Activated T-cell treated with anti-CD3 and anti-CD28 coated beads for 4 hours (primary cell): ENCODE results near the gene DNAJC28.
"Not testable (repeated sequence)": the region's sequence is repeated elsewhere in the genome, so short reads cannot be mapped to it uniquely, and the experiment has no call there.

Source experiments
- DNase-seq: peaks from one replicate; pipeline ENCODE4 v3.0.0-alpha.2; 2020

DNAJC28 gene

GRCh38 chr21:33480481-33481103, 10.9 kb downstream of the DNAJC28 start:
- DNase-seq, result no peak

- DNase-seq, result peak; percentile 94
Measured at GRCh38 chr21:33479679-33480480, 11.6 kb downstream of the DNAJC28 start, which contains the start of gene TMEM50B. Gene TMEM50B, minus strand, starts transcription at chr21:33479974. Its CDS starts 11,089 bp downstream, at chr21:33468885.

GRCh38 chr21:33478935-33479678, 12.4 kb downstream of the DNAJC28 start:
- DNase-seq, result peak; percentile 17

GRCh38 chr21:33478182-33478581, 13.3 kb downstream of the DNAJC28 start:
- no peak for DNase-seq

GRCh38 chr21:33477066-33477465, 14.4 kb downstream of the DNAJC28 start:
- no peak for DNase-seq

- no peak for DNase-seq
Measured at GRCh38 chr21:33473344-33473743, 18.2 kb downstream of the DNAJC28 start.

- no peak for DNase-seq
Measured at GRCh38 chr21:33470701-33471100, 20.8 kb downstream of the DNAJC28 start.

- DNase-seq, result not testable (repeated sequence)
Measured at GRCh38 chr21:33469183-33469582, 22.3 kb downstream of the DNAJC28 start.

GRCh38 chr21:33461538-33462250, 29.8 kb downstream of the DNAJC28 start:
- no peak for DNase-seq

- DNase-seq, result no peak
Measured at GRCh38 chr21:33458861-33459260, 32.7 kb downstream of the DNAJC28 start.

- DNase-seq, result no peak
Measured at GRCh38 chr21:33455686-33456446, 35.6 kb downstream of the DNAJC28 start.

- no peak for DNase-seq
Measured at GRCh38 chr21:33452362-33452761, 39.2 kb downstream of the DNAJC28 start.

GRCh38 chr21:33451634-33452071, 39.9 kb downstream of the DNAJC28 start:
- no peak for DNase-seq

GRCh38 chr21:33449616-33450015, 41.9 kb downstream of the DNAJC28 start:
- no peak for DNase-seq

GRCh38 chr21:33446620-33447019, 44.9 kb downstream of the DNAJC28 start:
- DNase-seq, result not testable (repeated sequence)

GRCh38 chr21:33444499-33444898, 47.0 kb downstream of the DNAJC28 start:
- no peak for DNase-seq

- no peak for DNase-seq
Measured at GRCh38 chr21:33443194-33443593, 48.3 kb downstream of the DNAJC28 start.

GRCh38 chr21:33441489-33442477, 49.7 kb downstream of the DNAJC28 start:
- DNase-seq, result no peak
